T-cell (primary cell): Measurements from ENCODE around the gene PRKX. TPM values are rescaled to one million over a fixed set of nuclear protein-coding genes. Genes with fewer than 3 reads are reported as not detected.
"Not testable (repeated sequence)": the region's sequence is repeated elsewhere in the genome, so short reads cannot be mapped to it uniquely, and the experiment has no call there.

Source experiments
- ATAC-seq, 4 experiments: fragments of 200-7000 bp in 3 of 4; fragments of 150-1000 bp in 1 of 4; cut with Tn5 transposase; replicated peaks in 1 of 4; 1 replicate in 3 of 4; 2 replicates in 1 of 4; pipeline ENCODE4 v1.10.0; 2021; ENCODE audit warnings: moderate library complexity in 3 of 4, mild to moderate bottlenecking in 2 of 4, moderate number of reproducible peaks in 1 of 4
- CTCF ChIA-PET, 2 donors: fragments of 300-600 bp; sonication (Branson Sonifier 250); formaldehyde crosslinking; loops; one replicate each; lab custom pipeline; 2022; ENCODE audit warnings: antibody characterized with exemption in 2 of 2; lab: Charles Lee
- POLR2A ChIA-PET, 2 donors: fragments of 300-600 bp; sonication (Branson Sonifier 250); formaldehyde crosslinking; loops; one replicate each; lab custom pipeline; 2022; ENCODE audit warnings: antibody characterized with exemption in 2 of 2; lab: Charles Lee
- DNase-seq, 35 experiments: peaks; one replicate each; pipeline versions ENCODE4 v3.0.0 to v3.0.0-alpha.2; 2013 to 2023
- H3K27ac ChIP-seq: one replicate; pipeline ENCODE4 v1.5.1; 2013; ENCODE audit warnings: low read length
- H3K27me3 ChIP-seq, 2 experiments: replicated peaks in 1 of 2; 1 replicate in 1 of 2; 2 replicates in 1 of 2; pipeline versions ENCODE4 v1.6.1 to v1.7.0; 2013; ENCODE audit warnings: low read length in 1 of 2, mixed read lengths in 1 of 2; ENCODE audit not compliant: control insufficient read depth in 2 of 2, insufficient read depth in 2 of 2; ENCODE audit errors: extremely low read depth in 1 of 2
- H3K36me3 ChIP-seq, 2 donors: 1 replicate in 1 of 2; 2 replicates in 1 of 2; pipeline versions ENCODE4 v1.6.1 to v1.7.0; 2013; ENCODE audit warnings: low read length in 1 of 2; ENCODE audit not compliant: control insufficient read depth in 2 of 2, insufficient read depth in 1 of 2; ENCODE audit errors: extremely low read depth in 1 of 2
- H3K4me1 ChIP-seq, 2 experiments: 1 replicate in 1 of 2; 2 replicates in 1 of 2; pipeline versions ENCODE4 v1.6.1 to v1.7.0; 2013; ENCODE audit warnings: low read length in 2 of 2, mixed read lengths in 1 of 2; ENCODE audit not compliant: insufficient read depth in 2 of 2, control insufficient read depth in 1 of 2; ENCODE audit errors: extremely low read depth in 1 of 2
- H3K4me3 ChIP-seq, 2 donors: 1 replicate in 1 of 2; 2 replicates in 1 of 2; pipeline versions ENCODE4 v1.5.1 to v1.7.0; 2013; ENCODE audit warnings: mild to moderate bottlenecking in 2 of 2, low read length in 1 of 2, moderate library complexity in 1 of 2; ENCODE audit not compliant: control insufficient read depth in 1 of 2; ENCODE audit errors: extremely low read depth in 1 of 2
- H3K9me3 ChIP-seq: 2 replicates; pipeline ENCODE4 v1.7.0; 2013
- H3K27ac Mint-ChIP-seq, 2 donors: one replicate each; pipeline ENCODE4 v1.8.0; 2020 to 2021; ENCODE audit warnings: mild to moderate bottlenecking in 2 of 2, mixed read lengths in 2 of 2
- H3K27me3 Mint-ChIP-seq, 2 donors: one replicate each; pipeline ENCODE4 v1.8.0; 2021 to 2022; ENCODE audit warnings: mixed read lengths in 2 of 2
- H3K36me3 Mint-ChIP-seq: one replicate; pipeline ENCODE4 v1.8.0; 2021; ENCODE audit warnings: mixed read lengths
- H3K4me1 Mint-ChIP-seq, 3 donors: one replicate each; pipeline ENCODE4 v1.8.0; 2020 to 2022; ENCODE audit warnings: mixed read lengths in 3 of 3, mild to moderate bottlenecking in 1 of 3
- H3K4me3 Mint-ChIP-seq, 3 donors: one replicate each; pipeline ENCODE4 v1.8.0; 2020 to 2022; ENCODE audit warnings: mild to moderate bottlenecking in 3 of 3, mixed read lengths in 3 of 3, moderate library complexity in 3 of 3
- H3K9me3 Mint-ChIP-seq, 3 donors: one replicate each; pipeline ENCODE4 v1.8.0; 2020 to 2022; ENCODE audit warnings: mixed read lengths in 3 of 3
- WGBS: methylation state at CpG from one replicate; pipeline ENCODE4 v1.1.5; 2013; ENCODE audit warnings: missing lambda C conversion rate; ENCODE audit not compliant: insufficient coverage; 5-methylcytosine and 5-hydroxymethylcytosine counted together
- total RNA-seq, 35 experiments: library from RNA in 6 of 35; stranded (reverse) in 6 of 35; fragments of 120-200 nt in 1 of 35; gene quantifications; one replicate each; pipeline versions ENCODE4 v1.2.1 to v1.2.4 and lab custom pipeline; 2013 to 2026

The PRKX gene
- total RNA-seq, 5 donors from 2014 or later (not counting 1 experiment from before 2014, with no cell fraction given) = 55.9 to 83.2 (median 63.2) TPM

GRCh38 chrX:3732326-3733042 is 19.0 kb upstream of the PRKX start:
- ATAC-seq, H3K27me3 Mint-ChIP-seq, H3K4me1 ChIP-seq, H3K9me3 Mint-ChIP-seq, H3K4me3 ChIP-seq, H3K36me3 Mint-ChIP-seq, H3K27me3 ChIP-seq, H3K4me1 Mint-ChIP-seq, H3K4me3 Mint-ChIP-seq, POLR2A ChIA-PET, H3K9me3 ChIP-seq, DNase-seq, H3K36me3 ChIP-seq, H3K27ac Mint-ChIP-seq, H3K27ac ChIP-seq: not testable (repeated sequence)
- WGBS = 100% methylated on average over 2 of the region's 15 CpGs
- CTCF ChIA-PET = interaction anchor here in 1 of 2 donors (0.7 kb wide), 1 partner anchor 31 kb away, joined by 3 read pairs; no protein-coding TSS in a partner anchor

GRCh38 chrX:3728454-3728853 is 15.0 kb upstream of the PRKX start:
- no peaks in the 10 kb centered on the region for H3K27me3 Mint-ChIP-seq
- ChIA-PET CTCF (no interaction called here), POLR2A (no interaction called here)
- H3K36me3 ChIP-seq = no peaks in the 10 kb centered on the region
- no peaks in the 10 kb centered on the region for H3K4me1 Mint-ChIP-seq
- no peak for ATAC-seq
- H3K27me3 ChIP-seq = no peaks in the 10 kb centered on the region
- no peaks in the 10 kb centered on the region for H3K4me1 ChIP-seq
- H3K27ac ChIP-seq = no peak overlapping the region
- H3K4me3 Mint-ChIP-seq = no peak overlapping the region
- no peaks in the 10 kb centered on the region for H3K9me3 ChIP-seq
- H3K27ac Mint-ChIP-seq = no peak overlapping the region
- 100% methylated on average over 4 of the region's 9 CpGs for WGBS
- no peaks in the 10 kb centered on the region for H3K36me3 Mint-ChIP-seq
- no peaks in the 10 kb centered on the region for H3K9me3 Mint-ChIP-seq
- DNase-seq = no peak
- H3K4me3 ChIP-seq = no peak overlapping the region

GRCh38 chrX:3723460-3723859 is 10.0 kb upstream of the PRKX start:
- H3K27me3 ChIP-seq, H3K4me1 Mint-ChIP-seq, H3K27ac ChIP-seq, H3K27me3 Mint-ChIP-seq, ATAC-seq, H3K36me3 Mint-ChIP-seq, H3K4me3 ChIP-seq, DNase-seq, H3K9me3 Mint-ChIP-seq, H3K36me3 ChIP-seq, H3K4me3 Mint-ChIP-seq, POLR2A ChIA-PET, H3K27ac Mint-ChIP-seq, H3K9me3 ChIP-seq, H3K4me1 ChIP-seq: not testable (repeated sequence)
- no CpG with 5 or more reads among the region's 9 CpGs for WGBS
- CTCF ChIA-PET = interaction anchor here in 1 of 2 donors (0.7 kb wide), 1 partner anchor 58 kb away, joined by 4 read pairs; no protein-coding TSS in a partner anchor

- POLR2A ChIA-PET = interaction anchor here in 1 of 2 donors (0.7 kb wide), 1 partner anchor 314 kb away, joined by 7 read pairs; no protein-coding TSS in a partner anchor
- H3K4me3 Mint-ChIP-seq = no peak overlapping the region
Measured at GRCh38 chrX:3717742-3718420, 4.4 kb upstream of the PRKX start.

GRCh38 chrX:3715921-3716320 is 2.5 kb upstream of the PRKX start:
- H3K27ac Mint-ChIP-seq = no peak overlapping the region

More at GRCh38 chrX:3717742-3718420, 4.4 kb upstream of the PRKX start:
- Mint-ChIP-seq H3K4me1 (peaks cover 0 to 4% (median 0%) of the 10 kb centered on the region in 3 donors), H3K27me3 (no peaks in the 10 kb centered on the region), H3K27ac (no peak overlapping the region), H3K9me3 (no peaks in the 10 kb centered on the region), H3K36me3 (no peaks in the 10 kb centered on the region)
- Histone ChIP-seq H3K4me3 (no peak overlapping the region), H3K9me3 (no peaks in the 10 kb centered on the region), H3K27me3 (no peaks in the 10 kb centered on the region), H3K36me3 (no peaks in the 10 kb centered on the region), H3K4me1 (peaks cover 0 to 4% of the 10 kb centered on the region in 2 experiments), H3K27ac (no peak overlapping the region)
- ATAC-seq = no peak
- DNase-seq = no peak
- 86% methylated on average over 4 of the region's 11 CpGs for WGBS
- CTCF ChIA-PET = no interaction called here

GRCh38 chrX:3714706-3715479 is 1.4 kb upstream of the PRKX start:
- not testable (repeated sequence) for H3K36me3 ChIP-seq, H3K9me3 ChIP-seq, H3K9me3 Mint-ChIP-seq, H3K36me3 Mint-ChIP-seq, H3K27me3 ChIP-seq, H3K27ac Mint-ChIP-seq, H3K4me3 ChIP-seq, DNase-seq, H3K27ac ChIP-seq, H3K27me3 Mint-ChIP-seq, ATAC-seq
- Mint-ChIP-seq H3K4me3 (peak overlapping the region in 2 of 3 donors; percentile 28 to 99), H3K4me1 (peaks cover 19 to 27% (median 20%) of the 10 kb centered on the region in 3 donors)
- H3K4me1 ChIP-seq = peaks cover 4 to 29% of the 10 kb centered on the region in 2 experiments
- 83% methylated on average over 8 of the region's 38 CpGs for WGBS
- ChIA-PET POLR2A (interaction anchor here in 1 of 2 donors (0.6 kb wide), 1 partner anchor 15 kb away, joined by 3 read pairs; no protein-coding TSS in a partner anchor), CTCF (interaction anchor here in 1 of 2 donors (1.5 kb wide), 1 partner anchor 97 kb away, joined by 5 read pairs; no protein-coding TSS in a partner anchor)

More at GRCh38 chrX:3715921-3716320, 2.5 kb upstream of the PRKX start:
- H3K9me3 ChIP-seq = no peaks in the 10 kb centered on the region
- DNase-seq (no peak), ATAC-seq (no peak)
- H3K27ac ChIP-seq = no peak overlapping the region
- no peaks in the 10 kb centered on the region for H3K27me3 ChIP-seq
- WGBS = no CpG with 5 or more reads among the region's 3 CpGs
- H3K4me3 ChIP-seq = no peak overlapping the region
- H3K4me1 Mint-ChIP-seq = peaks cover 10 to 16% (median 13%) of the 10 kb centered on the region in 3 donors
- ChIA-PET CTCF (no interaction called here), POLR2A (no interaction called here)
- peaks cover 4 to 21% of the 10 kb centered on the region in 2 experiments for H3K4me1 ChIP-seq
- H3K27me3 Mint-ChIP-seq = no peaks in the 10 kb centered on the region
- no peaks in the 10 kb centered on the region for H3K36me3 Mint-ChIP-seq
- no peaks in the 10 kb centered on the region for H3K9me3 Mint-ChIP-seq
- no peaks in the 10 kb centered on the region for H3K36me3 ChIP-seq
- H3K4me3 Mint-ChIP-seq = peak overlapping the region in 1 of 3 donors; percentile 23
